ENCODE results near the gene MEGF10.
A peak's percentile ranks its signal among the peaks of the same experiment; 100 is the strongest.
"Not testable (repeated sequence)": the region's sequence is repeated elsewhere in the genome, so short reads cannot be mapped to it uniquely, and the experiment has no call there.

Gene MEGF10

GRCh38 chr5:127313847-127314473 lies 23.4 kb downstream of the MEGF10 start:
- peak; percentile 83 for DNase-seq (ENCODE audit: low spot score)
- peak; percentile 88 for TF ChIP-seq CTCF (conservative IDR thresholded peaks at IDR 0.05; ENCODE audit: low read depth)
- POLR2A ChIA-PET (ENCODE audit: low non-redundant PET): no interaction called here
- CTCF ChIA-PET: interaction anchor here (0.6 to 1.2 kb wide), 10 partner anchors 10 to 639 kb away, joined by 3 to 6 read pairs (median 4); no protein-coding TSS in a partner anchor
- no peak overlapping the region for H3K27ac ChIP-seq

GRCh38 chr5:127316011-127316410 lies 25.4 kb downstream of the MEGF10 start:
- POLR2A ChIA-PET (ENCODE audit: low non-redundant PET): no interaction called here
- no peak for DNase-seq (ENCODE audit: low spot score)
- CTCF ChIA-PET: interaction anchor here (0.5 kb wide), 1 partner anchor 590 kb away, joined by 5 read pairs; no protein-coding TSS in a partner anchor
- H3K27ac ChIP-seq: no peak overlapping the region
- TF ChIP-seq CTCF (conservative IDR thresholded peaks at IDR 0.05; ENCODE audit: low read depth): no peak

GRCh38 chr5:127317385-127317784 lies 26.8 kb downstream of the MEGF10 start:
- CTCF ChIA-PET: interaction anchor here (0.6 kb wide), 1 partner anchor 215 kb away, joined by 3 read pairs; no protein-coding TSS in a partner anchor
- H3K27ac ChIP-seq; POLR2A ChIA-PET (ENCODE audit: low non-redundant PET): not testable (repeated sequence)

GRCh38 chr5:127320032-127320965 lies 29.7 kb downstream of the MEGF10 start:
- no peak for TF ChIP-seq CTCF (conservative IDR thresholded peaks at IDR 0.05; ENCODE audit: low read depth)
- CTCF ChIA-PET: interaction anchor here (0.6 kb wide), 2 partner anchors 172 to 693 kb away, joined by 3 to 7 read pairs; no protein-coding TSS in a partner anchor
- POLR2A ChIA-PET (ENCODE audit: low non-redundant PET): no interaction called here
- no peak overlapping the region for H3K27ac ChIP-seq
- DNase-seq (ENCODE audit: low spot score): no peak

More at GRCh38 chr5:127317385-127317784, 26.8 kb downstream of the MEGF10 start:
- not testable (repeated sequence) for DNase-seq (ENCODE audit: low spot score)

GRCh38 chr5:127321465-127321864 lies 30.9 kb downstream of the MEGF10 start:
- TF ChIP-seq CTCF (conservative IDR thresholded peaks at IDR 0.05; ENCODE audit: low read depth): no peak
- ChIA-PET CTCF (no interaction called here), POLR2A (ENCODE audit: low non-redundant PET) (no interaction called here)
- no peak overlapping the region for H3K27ac ChIP-seq
- no peak for DNase-seq (ENCODE audit: low spot score)

- TF ChIP-seq CTCF (conservative IDR thresholded peaks at IDR 0.05; ENCODE audit: low read depth): no peak
- ChIA-PET CTCF (no interaction called here), POLR2A (ENCODE audit: low non-redundant PET) (no interaction called here)
- no peak for DNase-seq (ENCODE audit: low spot score)
- H3K27ac ChIP-seq: no peak overlapping the region
Measured at GRCh38 chr5:127322403-127322802, 31.8 kb downstream of the MEGF10 start.
